Measurements from ENCODE around the gene ACTN4.

The ACTN4 gene

DNA sequence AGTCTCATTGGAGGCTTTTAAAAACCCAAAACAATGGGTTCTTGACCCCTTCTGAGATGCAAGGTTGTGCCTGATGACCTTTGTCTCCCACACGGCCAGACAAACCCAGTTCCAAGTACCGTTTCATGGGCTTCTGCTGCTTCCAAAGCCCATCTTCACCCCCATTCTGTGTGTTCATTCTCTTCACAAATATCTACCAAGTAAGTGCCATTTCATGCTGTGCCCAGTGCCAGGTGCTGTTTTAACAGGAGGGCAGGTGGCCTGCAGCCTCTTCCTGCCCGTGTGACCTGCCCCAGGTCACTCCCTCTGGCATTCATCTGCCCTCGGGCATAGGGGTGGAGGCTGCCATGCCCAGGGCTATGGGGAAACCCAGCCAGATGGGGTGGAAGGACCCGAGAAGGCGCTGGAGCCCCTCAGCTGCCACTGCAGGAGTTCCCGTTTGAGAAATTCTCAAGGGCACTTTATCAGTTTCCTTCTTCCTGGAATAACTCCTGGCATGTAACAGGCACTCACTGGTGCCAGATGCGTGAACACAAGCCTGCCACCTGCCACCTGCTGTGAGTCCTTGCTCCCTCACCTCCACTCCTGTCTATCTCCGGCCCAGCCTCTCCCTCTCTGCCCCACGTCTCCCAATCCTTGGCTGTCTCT lies 84.3 kb downstream of the ACTN4 start:
- no peak for TF ChIP-seq CTCF (IDR thresholded peaks at IDR 0.05; ENCODE audit: poor library complexity, severe bottlenecking)
- ATAC-seq (ENCODE audit: low read depth) (no peak), DNase-seq (ENCODE audit: low spot score) (no peak)
- Histone ChIP-seq H3K36me3 (ENCODE audit: low read depth) (peaks cover 38% of the 10 kb centered on the region), H3K4me1 (ENCODE audit: insufficient read depth, poor library complexity, severe bottlenecking) (peaks cover 9% of the 10 kb centered on the region), H3K27me3 (ENCODE audit: insufficient read depth, poor library complexity, severe bottlenecking) (no peaks in the 10 kb centered on the region), H3K4me3 (ENCODE audit: severe bottlenecking) (no peak overlapping the region), H3K9me3 (ENCODE audit: severe bottlenecking) (no peaks in the 10 kb centered on the region), H3K27ac (ENCODE audit: poor library complexity, severe bottlenecking) (peak overlapping the region; percentile 44)

DNA sequence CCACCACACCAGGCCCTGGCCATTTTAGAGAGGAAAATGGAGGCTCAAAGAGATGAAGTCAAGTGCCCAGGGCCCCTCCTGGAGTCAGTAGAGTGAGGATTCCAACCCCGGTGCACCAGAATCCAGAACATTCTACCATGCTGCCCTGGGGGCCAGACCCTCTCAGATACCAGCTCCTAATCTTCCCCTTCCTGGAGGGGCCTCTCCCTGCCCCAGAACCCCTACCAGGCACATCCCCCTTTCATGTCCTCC lies 85.7 kb downstream of the ACTN4 start:
- ATAC-seq (ENCODE audit: low read depth) (no peak), DNase-seq (ENCODE audit: low spot score) (no peak)
- H3K4me3 ChIP-seq (ENCODE audit: severe bottlenecking) = no peak overlapping the region
- no peaks in the 10 kb centered on the region for H3K9me3 ChIP-seq (ENCODE audit: severe bottlenecking)
- H3K27ac ChIP-seq (ENCODE audit: poor library complexity, severe bottlenecking) = peak overlapping the region; percentile 44
- no peaks in the 10 kb centered on the region for H3K27me3 ChIP-seq (ENCODE audit: insufficient read depth, poor library complexity, severe bottlenecking)
- peaks cover 9% of the 10 kb centered on the region for H3K4me1 ChIP-seq (ENCODE audit: insufficient read depth, poor library complexity, severe bottlenecking)
- TF ChIP-seq CTCF (IDR thresholded peaks at IDR 0.05; ENCODE audit: poor library complexity, severe bottlenecking) = no peak
- H3K36me3 ChIP-seq (ENCODE audit: low read depth) = peaks cover 24% of the 10 kb centered on the region

GRCh38 chr19:38733493-38734175 lies 86.2 kb downstream of the ACTN4 start:
- H3K27ac ChIP-seq (ENCODE audit: poor library complexity, severe bottlenecking) = peak overlapping the region; percentile 44
- no peaks in the 10 kb centered on the region for H3K27me3 ChIP-seq (ENCODE audit: insufficient read depth, poor library complexity, severe bottlenecking)
- no peak for TF ChIP-seq CTCF (IDR thresholded peaks at IDR 0.05; ENCODE audit: poor library complexity, severe bottlenecking)
- H3K9me3 ChIP-seq (ENCODE audit: severe bottlenecking) = no peaks in the 10 kb centered on the region
- peaks cover 21% of the 10 kb centered on the region for H3K36me3 ChIP-seq (ENCODE audit: low read depth)
- peaks cover 9% of the 10 kb centered on the region for H3K4me1 ChIP-seq (ENCODE audit: insufficient read depth, poor library complexity, severe bottlenecking)
- ATAC-seq (ENCODE audit: low read depth) (peak; percentile 11; the same call in 1 of the 3 replicates), DNase-seq (ENCODE audit: low spot score) (peak; percentile 47)
- H3K4me3 ChIP-seq (ENCODE audit: severe bottlenecking) = no peak overlapping the region

GRCh38 chr19:38734176-38734425 lies 86.7 kb downstream of the ACTN4 start:
- Histone ChIP-seq H3K27me3 (ENCODE audit: insufficient read depth, poor library complexity, severe bottlenecking) (no peaks in the 10 kb centered on the region), H3K27ac (ENCODE audit: poor library complexity, severe bottlenecking) (peak overlapping the region; percentile 44), H3K4me1 (ENCODE audit: insufficient read depth, poor library complexity, severe bottlenecking) (peaks cover 9% of the 10 kb centered on the region), H3K36me3 (ENCODE audit: low read depth) (peaks cover 17% of the 10 kb centered on the region), H3K9me3 (ENCODE audit: severe bottlenecking) (no peaks in the 10 kb centered on the region), H3K4me3 (ENCODE audit: severe bottlenecking) (no peak overlapping the region)
- peak; percentile 13 for ATAC-seq (ENCODE audit: low read depth)
- no peak for TF ChIP-seq CTCF (IDR thresholded peaks at IDR 0.05; ENCODE audit: poor library complexity, severe bottlenecking)
- no peak for DNase-seq (ENCODE audit: low spot score)
